Testis (tissue), 3 donors: ENCODE data around the gene ARID4B. TPM values are rescaled to one million over a fixed set of nuclear protein-coding genes. Genes with fewer than 3 reads are reported as not detected.
"Not testable (repeated sequence)": the region's sequence is repeated elsewhere in the genome, so short reads cannot be mapped to it uniquely, and the experiment has no call there.

Experiments
- DNase-seq: peaks from one replicate; pipeline ENCODE4 v3.0.0-alpha.2; 2019
- H3K27ac ChIP-seq, 2 donors: fragments of 200-600 bp; sonication (generic); one replicate each; pipeline ENCODE4 v1.5.1; 2019
- H3K27me3 ChIP-seq: fragments of 200-600 bp; sonication (generic); one replicate; pipeline ENCODE4 v1.5.1; 2019
- H3K36me3 ChIP-seq: fragments of 200-600 bp; sonication (generic); one replicate; pipeline ENCODE4 v1.5.1; 2017; ENCODE audit warnings: low read depth; ENCODE audit errors: missing control alignments
- H3K4me1 ChIP-seq: fragments of 200-600 bp; sonication (generic); one replicate; pipeline ENCODE4 v1.5.1; 2019
- H3K4me3 ChIP-seq, 2 donors: fragments of 200-600 bp; sonication (generic); one replicate each; pipeline ENCODE4 v1.5.1; 2017 to 2019
- H3K9me3 ChIP-seq: fragments of 200-600 bp; sonication (generic); one replicate; pipeline ENCODE4 v1.5.1; 2017
- CTCF ChIP-seq, 3 experiments: fragments of 450-650 bp in 2 of 3; fragments of 200-600 bp in 1 of 3; sonication (generic) in 1 of 3; IDR thresholded peaks; one replicate each; pipeline ENCODE4 v1.5.1; 2016 to 2019; ENCODE audit warnings: antibody characterized with exemption in 3 of 3, mild to moderate bottlenecking in 2 of 3, moderate library complexity in 1 of 3
- POLR2A ChIP-seq: fragments of 450-650 bp; IDR thresholded peaks from one replicate; pipeline ENCODE4 v1.6.1; 2017; ENCODE audit warnings: antibody characterized with exemption, mild to moderate bottlenecking, moderate library complexity
- WGBS, 2 donors: methylation state at CpG; one replicate each; pipeline ENCODE4 v1.1.5; 2018; 5-methylcytosine and 5-hydroxymethylcytosine counted together
- intact Hi-C: fragments of 100-400 bp; cut with DNase I; formaldehyde crosslinking; loops from one replicate; pipeline ENCODE4 v1.15.1; 2023; ENCODE audit warnings: low total_unique reads
- polyA plus RNA-seq: library from polyadenylated mRNA; stranded (reverse); fragments of 350-450 nt; fragmentation: Illumina TruSeq; extraction: RNeasy Lipid Tissue Mini Kit (QIAGEN cat#74804); gene quantifications from one replicate; pipeline ENCODE4 v1.2.3, GENCODE V29; 2014; ENCODE audit warnings: low read depth, low replicate concordance; ENCODE audit not compliant: insufficient read depth
- total RNA-seq, 2 donors: library from RNA; depleted of rRNA; stranded (reverse); fragments of >200 nt; gene quantifications; one replicate each; pipeline ENCODE4 v1.2.3, GENCODE V29; 2016

Gene ARID4B
- total and polyA plus RNA-seq, 3 donors from 2014 or later = 11.6 to 72.4 (median 60.0) TPM

- no peak overlapping the region for H3K4me3 ChIP-seq
- DNase-seq = no peak
- TF ChIP-seq POLR2A (no peak), CTCF (IDR thresholded peaks at IDR 0.05) (no peak)
- H3K36me3 ChIP-seq = no peaks in the 10 kb centered on the region
- no peak overlapping the region for H3K27ac ChIP-seq
- H3K27me3 ChIP-seq = no peaks in the 10 kb centered on the region
- no peaks in the 10 kb centered on the region for H3K9me3 ChIP-seq
- no peaks in the 10 kb centered on the region for H3K4me1 ChIP-seq
- WGBS, 2 donors = 73 to 74% methylated on average over 5 of the region's 5 CpGs
- intact Hi-C loops = no loop called here
Observed at GRCh38 chr1:235368428-235368827, 40.4 kb upstream of the ARID4B start.

- no peak for TF ChIP-seq CTCF (IDR thresholded peaks at IDR 0.05)
- peak; percentile 67 for TF ChIP-seq POLR2A
- Histone ChIP-seq H3K27me3 (no peaks in the 10 kb centered on the region), H3K9me3 (no peaks in the 10 kb centered on the region), H3K27ac (peak within 1 kb of the TSS; percentile 27 to 77), H3K4me1 (no peaks in the 10 kb centered on the region), H3K4me3 (peak within 1 kb of the TSS; percentile 63 to 85), H3K36me3 (no peaks in the 10 kb centered on the region)
- intact Hi-C loops = no loop called here
- 0 to 1% methylated on average over 27 to 38 of the region's 38 CpGs for WGBS, 2 donors
- peak; percentile 99 for DNase-seq
Observed at GRCh38 chr1:235367000-235367908, 39.3 kb upstream of the ARID4B start, which contains the start of gene TBCE. TBCE (plus strand) TSS chr1:235367427; CDS start chr1:235380050, 12,623 bp downstream.

GRCh38 chr1:235366286-235366685, 38.3 kb upstream of the ARID4B start:
- no peak for DNase-seq
- TF ChIP-seq CTCF (IDR thresholded peaks at IDR 0.05) (no peak), POLR2A (no peak)
- Histone ChIP-seq H3K9me3 (no peaks in the 10 kb centered on the region), H3K27ac (no peak overlapping the region), H3K27me3 (no peaks in the 10 kb centered on the region), H3K4me3 (peak overlapping the region in 1 of 2 donors; percentile 85), H3K36me3 (no peaks in the 10 kb centered on the region), H3K4me1 (no peaks in the 10 kb centered on the region)
- WGBS, 2 donors = 57 to 61% methylated on average over 5 of the region's 5 CpGs
- intact Hi-C loops = no loop called here

GRCh38 chr1:235364189-235364588, 36.2 kb upstream of the ARID4B start:
- H3K4me1 ChIP-seq, H3K27me3 ChIP-seq, DNase-seq, H3K4me3 ChIP-seq, H3K27ac ChIP-seq, intact Hi-C loops, H3K9me3 ChIP-seq, H3K36me3 ChIP-seq: not testable (repeated sequence)
- 90 to 92% methylated on average over 9 of the region's 9 CpGs for WGBS, 2 donors

GRCh38 chr1:235358899-235359298, 30.9 kb upstream of the ARID4B start:
- Histone ChIP-seq H3K27ac (no peak overlapping the region), H3K36me3 (no peaks in the 10 kb centered on the region), H3K9me3 (no peaks in the 10 kb centered on the region), H3K4me3 (no peak overlapping the region), H3K27me3 (no peaks in the 10 kb centered on the region), H3K4me1 (no peaks in the 10 kb centered on the region)
- 79 to 85% methylated on average over 3 of the region's 3 CpGs for WGBS, 2 donors
- TF ChIP-seq POLR2A (no peak), CTCF (IDR thresholded peaks at IDR 0.05) (no peak)
- no peak for DNase-seq
- intact Hi-C loops = no loop called here
